Naive thymus-derived CD4-positive, alpha-beta T cell (primary cell): Measurements from ENCODE around the gene PGLYRP1. TPM values are rescaled to one million over a fixed set of nuclear protein-coding genes. Genes with fewer than 3 reads are reported as not detected.

Source experiments
- ATAC-seq: fragments of 150-1000 bp; cut with Tn5 transposase; 2 replicates; pipeline ENCODE4 v1.10.0; 2021; ENCODE audit warnings: mild to moderate bottlenecking, moderate library complexity
- CTCF ChIA-PET: fragments of 350-600 bp; sonication (Branson Sonifier 250); formaldehyde crosslinking; loops from one replicate; lab custom pipeline; 2021; ENCODE audit warnings: antibody characterized with exemption; lab: Charles Lee
- POLR2A ChIA-PET: fragments of 350-600 bp; sonication (Branson Sonifier 250); formaldehyde crosslinking; loops from one replicate; lab custom pipeline; 2021; ENCODE audit warnings: antibody characterized with exemption, inconsistent platforms; lab: Charles Lee
- DNase-seq, 9 donors: peaks; one replicate each; pipeline versions ENCODE4 v3.0.0 to v3.0.0-alpha.2; 2020 to 2022; ENCODE audit warnings: mixed read lengths in 1 of 9
- H3K27ac ChIP-seq: one replicate; pipeline ENCODE4 v1.7.0; 2013; ENCODE audit warnings: mild to moderate bottlenecking, low read depth, low read length, moderate library complexity
- H3K27me3 ChIP-seq, 2 donors: one replicate each; pipeline ENCODE4 v1.7.0; 2013; ENCODE audit warnings: low read length in 2 of 2, mild to moderate bottlenecking in 2 of 2, moderate library complexity in 2 of 2; ENCODE audit not compliant: control insufficient read depth in 2 of 2, insufficient read depth in 2 of 2
- H3K36me3 ChIP-seq, 3 experiments: 1 replicate in 2 of 3; 2 replicates in 1 of 3; pipeline ENCODE4 v1.7.0; 2013; ENCODE audit warnings: low read length in 3 of 3, mild to moderate bottlenecking in 3 of 3, moderate library complexity in 1 of 3; ENCODE audit not compliant: insufficient read depth in 3 of 3, control insufficient read depth in 2 of 3
- H3K4me1 ChIP-seq, 2 donors: one replicate each; pipeline ENCODE4 v1.7.0; 2013; ENCODE audit warnings: low read length in 2 of 2, mild to moderate bottlenecking in 2 of 2, moderate library complexity in 1 of 2; ENCODE audit not compliant: control insufficient read depth in 2 of 2, insufficient read depth in 2 of 2
- H3K4me3 ChIP-seq: 2 replicates; pipeline ENCODE4 v1.7.0; 2013; ENCODE audit warnings: mild to moderate bottlenecking, low read length
- H3K9me3 ChIP-seq, 3 experiments: 1 replicate in 2 of 3; 2 replicates in 1 of 3; pipeline ENCODE4 v1.7.0; 2013; ENCODE audit warnings: low read length in 3 of 3; ENCODE audit not compliant: control insufficient read depth in 2 of 3
- H3K27ac Mint-ChIP-seq, 9 donors: one replicate each; pipeline ENCODE4 v1.8.0; 2020 to 2022; ENCODE audit warnings: mixed read lengths in 9 of 9, mild to moderate bottlenecking in 8 of 9, moderate library complexity in 5 of 9, inconsistent platforms in 2 of 9
- H3K27me3 Mint-ChIP-seq, 5 donors: one replicate each; pipeline ENCODE4 v1.8.0; 2021 to 2022; ENCODE audit warnings: mixed read lengths in 5 of 5, mild to moderate bottlenecking in 1 of 5
- H3K36me3 Mint-ChIP-seq, 5 donors: one replicate each; pipeline ENCODE4 v1.8.0; 2020 to 2022; ENCODE audit warnings: mixed read lengths in 5 of 5, mild to moderate bottlenecking in 3 of 5, inconsistent platforms in 1 of 5
- H3K4me1 Mint-ChIP-seq, 7 donors: one replicate each; pipeline ENCODE4 v1.8.0; 2020 to 2022; ENCODE audit warnings: mixed read lengths in 7 of 7, mild to moderate bottlenecking in 3 of 7, inconsistent platforms in 1 of 7
- H3K4me3 Mint-ChIP-seq, 10 donors: one replicate each; pipeline ENCODE4 v1.8.0; 2020 to 2022; ENCODE audit warnings: mild to moderate bottlenecking in 10 of 10, mixed read lengths in 10 of 10, moderate library complexity in 6 of 10, inconsistent platforms in 2 of 10
- H3K9me3 Mint-ChIP-seq, 11 donors: one replicate each; pipeline ENCODE4 v1.8.0; 2020 to 2022; ENCODE audit warnings: mixed read lengths in 11 of 11, mild to moderate bottlenecking in 4 of 11, inconsistent platforms in 1 of 11, moderate library complexity in 1 of 11
- intact Hi-C, 2 donors: fragments of 100-400 bp; cut with micrococcal nuclease; formaldehyde crosslinking; loops; one replicate each; pipeline ENCODE4 v1.15.1; 2023
- polyA plus RNA-seq, 2 donors: library from polyadenylated mRNA; unstranded; fragments of 300-500 nt; fragmentation: Illumina TruSeq; gene quantifications; one replicate each; pipeline ENCODE4 v1.2.3, GENCODE V29; 2021
- total RNA-seq, 6 experiments: library from RNA in 5 of 6; stranded (reverse) in 5 of 6; gene quantifications; 1 replicate in 5 of 6; 2 replicates in 1 of 6; pipeline ENCODE4 v1.2.3 and lab custom pipeline; 2021 to 2026

PGLYRP1 gene
- total and polyA plus RNA-seq, 7 experiments from 2014 or later: not detected

DNA sequence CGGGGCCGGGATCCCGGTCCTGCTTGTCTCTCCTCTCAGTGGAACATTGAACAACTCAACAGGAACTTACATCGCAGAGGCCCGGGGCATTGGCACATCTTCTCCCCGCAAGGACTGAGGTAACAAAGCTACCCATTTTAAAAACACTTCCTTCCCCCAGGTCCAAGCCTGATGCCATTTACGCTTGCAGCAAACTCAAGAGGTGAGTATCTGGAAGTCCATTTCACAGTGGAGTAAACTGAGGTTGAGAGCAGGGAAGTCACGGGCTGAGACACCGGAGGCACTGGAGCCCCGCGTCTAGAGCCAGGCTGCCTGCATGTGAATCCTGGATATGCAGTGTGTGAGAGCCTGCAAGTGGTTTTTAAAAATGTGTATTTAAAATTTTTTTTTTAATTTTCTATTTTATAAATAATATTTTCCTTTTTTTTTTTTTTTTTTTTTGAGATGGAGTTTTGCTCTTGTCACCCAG lies 492 bp upstream of the PGLYRP1 start:
- DNase-seq (no peak), ATAC-seq (no peak)
- Mint-ChIP-seq H3K27ac (no peak overlapping the region), H3K4me1 (peaks cover 12 to 21% (median 18%) of the 10 kb centered on the region in 7 donors), H3K27me3 (peaks cover 11 to 31% (median 25%) of the 10 kb centered on the region in 5 donors), H3K36me3 (peaks cover 0 to 5% (median 0%) of the 10 kb centered on the region in 5 donors), H3K9me3 (peaks cover 0 to 10% (median 3%) of the 10 kb centered on the region in 11 donors), H3K4me3 (no peak overlapping the region)
- peaks cover 0 to 8% of the 10 kb centered on the region in 2 donors for H3K4me1 ChIP-seq
- H3K9me3 ChIP-seq: no peaks in the 10 kb centered on the region
- intact Hi-C loops: no loop called here
- no peaks in the 10 kb centered on the region for H3K27me3 ChIP-seq
- POLR2A ChIA-PET: no interaction called here
- no peak overlapping the region for H3K4me3 ChIP-seq
- CTCF ChIA-PET: interaction anchor here (0.7 kb wide), 1 partner anchor 222 kb away, joined by 3 read pairs; no protein-coding TSS in a partner anchor
- H3K27ac ChIP-seq: no peak overlapping the region
- no peaks in the 10 kb centered on the region for H3K36me3 ChIP-seq

DNA sequence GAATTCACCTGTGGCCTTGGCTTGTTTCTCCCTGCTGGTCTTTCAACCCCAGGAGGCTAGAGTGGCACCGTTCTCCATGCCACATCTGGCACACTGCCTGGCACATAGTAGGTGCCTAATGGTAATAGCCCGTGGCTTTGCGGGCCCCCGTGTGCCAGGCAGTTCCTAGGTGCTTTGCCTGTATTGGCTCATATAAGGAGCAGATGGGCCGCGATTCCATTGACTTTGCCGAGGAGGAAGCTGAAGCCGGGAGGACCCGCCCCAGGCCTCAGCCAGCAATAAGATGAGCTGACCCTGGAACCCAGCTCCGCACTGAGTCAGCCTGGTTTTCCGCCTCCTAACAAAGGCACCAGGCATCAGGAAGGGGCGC lies 807 bp downstream of the PGLYRP1 start:
- Mint-ChIP-seq H3K27me3 (peaks cover 11 to 31% (median 25%) of the 10 kb centered on the region in 5 donors), H3K27ac (no peak overlapping the region), H3K36me3 (peaks cover 0 to 5% (median 0%) of the 10 kb centered on the region in 5 donors), H3K9me3 (peaks cover 0 to 10% (median 3%) of the 10 kb centered on the region in 11 donors), H3K4me3 (no peak overlapping the region), H3K4me1 (peaks cover 12 to 21% (median 17%) of the 10 kb centered on the region in 7 donors)
- Histone ChIP-seq H3K36me3 (no peaks in the 10 kb centered on the region), H3K27me3 (no peaks in the 10 kb centered on the region), H3K9me3 (no peaks in the 10 kb centered on the region), H3K4me1 (peaks cover 0 to 8% of the 10 kb centered on the region in 2 donors), H3K27ac (no peak overlapping the region), H3K4me3 (no peak overlapping the region)
- POLR2A ChIA-PET: interaction anchor here (1.1 kb wide), 1 partner anchor 27 kb away, joined by 3 read pairs; the partner anchor contains the start of gene CCDC61
- CTCF ChIA-PET: no interaction called here
- ATAC-seq: no peak
- DNase-seq: no peak
- intact Hi-C loops: no loop called here

DNA sequence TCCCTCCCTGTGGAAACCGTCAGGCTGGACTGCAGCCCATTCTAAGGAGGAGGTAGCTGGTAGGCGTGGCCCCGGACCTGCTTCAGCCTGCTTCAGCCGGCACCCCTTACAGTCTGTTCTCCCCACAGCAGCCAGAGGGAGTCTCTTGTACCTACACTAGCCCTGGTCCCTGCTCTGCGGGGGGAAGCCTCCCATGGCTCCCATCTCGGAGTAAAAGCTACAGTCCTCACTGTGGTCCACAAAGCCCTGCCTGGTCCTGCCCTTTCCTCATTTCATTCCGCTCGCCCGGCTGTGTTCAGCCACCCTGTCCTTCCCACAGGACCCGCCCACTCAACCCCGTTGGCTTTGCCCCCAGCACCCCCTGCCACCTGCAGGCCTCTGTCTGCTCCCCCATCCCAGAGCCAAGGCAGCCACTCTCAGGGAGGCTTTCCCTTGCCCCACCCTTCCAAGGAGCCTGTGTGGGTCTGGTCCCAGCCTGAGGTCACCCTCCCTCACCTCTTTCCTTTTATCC lies 1.3 kb downstream of the PGLYRP1 start:
- CTCF ChIA-PET: interaction anchor here (1.3 kb wide), 1 partner anchor 10 kb away, joined by 3 read pairs; no protein-coding TSS in a partner anchor
- Mint-ChIP-seq H3K9me3 (peaks cover 0 to 9% (median 3%) of the 10 kb centered on the region in 11 donors), H3K4me1 (peaks cover 12 to 21% (median 17%) of the 10 kb centered on the region in 7 donors), H3K4me3 (no peak overlapping the region), H3K36me3 (peaks cover 0 to 3% (median 0%) of the 10 kb centered on the region in 5 donors), H3K27ac (no peak overlapping the region), H3K27me3 (peaks cover 11 to 27% (median 22%) of the 10 kb centered on the region in 5 donors)
- POLR2A ChIA-PET: interaction anchor here (1.1 kb wide), 1 partner anchor 27 kb away, joined by 3 read pairs; the partner anchor contains the start of gene CCDC61
- DNase-seq: no peak
- intact Hi-C loops: no loop called here
- no peaks in the 10 kb centered on the region for H3K36me3 ChIP-seq
- H3K4me3 ChIP-seq: no peak overlapping the region
- no peaks in the 10 kb centered on the region for H3K9me3 ChIP-seq
- no peak for ATAC-seq
- H3K27me3 ChIP-seq: no peaks in the 10 kb centered on the region
- H3K27ac ChIP-seq: no peak overlapping the region
- peaks cover 0 to 11% of the 10 kb centered on the region in 2 donors for H3K4me1 ChIP-seq

DNA sequence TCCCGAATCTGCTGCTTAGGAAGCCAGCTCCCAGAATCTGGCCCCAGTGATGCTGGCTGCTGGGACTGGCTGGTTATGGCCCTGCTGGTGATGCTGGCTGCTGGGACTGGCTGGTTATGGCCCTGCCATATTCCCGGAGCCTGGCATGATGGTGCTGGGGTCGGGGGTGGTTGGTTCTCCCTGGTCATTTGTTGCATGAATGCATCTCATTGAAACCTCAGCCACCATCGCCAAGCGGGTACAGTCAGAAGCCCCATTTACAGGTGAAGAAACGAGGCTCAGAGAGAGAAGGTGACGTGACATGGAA lies 2.1 kb downstream of the PGLYRP1 start:
- Mint-ChIP-seq H3K9me3 (peaks cover 0 to 2% (median 0%) of the 10 kb centered on the region in 11 donors), H3K27me3 (peaks cover 13 to 24% (median 15%) of the 10 kb centered on the region in 5 donors), H3K4me3 (no peak overlapping the region), H3K27ac (no peak overlapping the region), H3K36me3 (peaks cover 0 to 2% (median 0%) of the 10 kb centered on the region in 5 donors), H3K4me1 (peaks cover 9 to 18% (median 14%) of the 10 kb centered on the region in 7 donors)
- ATAC-seq (no peak), DNase-seq (no peak)
- Histone ChIP-seq H3K9me3 (no peaks in the 10 kb centered on the region), H3K27ac (no peak overlapping the region), H3K36me3 (no peaks in the 10 kb centered on the region), H3K27me3 (no peaks in the 10 kb centered on the region), H3K4me3 (no peak overlapping the region), H3K4me1 (peaks cover 0 to 4% of the 10 kb centered on the region in 2 donors)
- POLR2A ChIA-PET: interaction anchor here (0.7 kb wide), 1 partner anchor 903 kb away, joined by 4 read pairs; no protein-coding TSS in a partner anchor
- intact Hi-C loops: no loop called here
- CTCF ChIA-PET: interaction anchor here (1.1 to 1.3 kb wide), 2 partner anchors 10 to 11 kb away, joined by 3 to 4 read pairs; no protein-coding TSS in a partner anchor

DNA sequence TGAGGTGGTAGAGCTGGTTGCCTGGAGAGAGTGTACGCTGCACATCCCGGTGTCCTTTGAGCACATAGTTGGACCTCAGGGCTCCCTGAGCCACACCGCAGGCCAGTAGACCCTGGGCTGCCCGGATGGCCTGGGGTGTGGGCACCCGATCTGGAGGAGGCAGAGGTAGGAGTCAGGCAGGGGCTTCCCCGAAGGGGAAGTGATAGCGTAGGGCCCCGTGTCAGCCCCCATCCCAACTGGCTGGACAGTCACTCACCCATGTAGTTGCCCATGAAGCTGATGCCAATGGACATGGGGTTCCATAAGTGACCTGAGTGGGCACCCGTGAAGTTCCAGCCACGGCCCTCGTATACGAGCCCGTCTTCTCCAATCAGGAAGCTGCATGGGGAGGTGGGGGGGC lies 3.6 kb downstream of the PGLYRP1 start:
- no peak overlapping the region for H3K4me3 ChIP-seq
- peaks cover 0 to 7% of the 10 kb centered on the region in 2 donors for H3K4me1 ChIP-seq
- intact Hi-C loops: loop anchor here (5.0 kb wide), 2 partner anchors 92 to 117 kb away; partner anchors contain the start of gene MYPOP (in 2 of the 2)
- Mint-ChIP-seq H3K27me3 (peaks cover 11 to 34% (median 16%) of the 10 kb centered on the region in 5 donors), H3K36me3 (peaks cover 0 to 7% (median 0%) of the 10 kb centered on the region in 5 donors), H3K27ac (no peak overlapping the region), H3K4me1 (peaks cover 11 to 22% (median 20%) of the 10 kb centered on the region in 7 donors), H3K4me3 (no peak overlapping the region), H3K9me3 (no peaks in the 10 kb centered on the region)
- CTCF ChIA-PET: interaction anchor here (0.8 to 1.2 kb wide), 2 partner anchors 9 to 129 kb away, joined by 3 read pairs; no protein-coding TSS in a partner anchor
- ATAC-seq (no peak), DNase-seq (no peak)
- peaks cover 0 to 5% of the 10 kb centered on the region in 2 donors for H3K27me3 ChIP-seq
- no peaks in the 10 kb centered on the region for H3K9me3 ChIP-seq
- no peak overlapping the region for H3K27ac ChIP-seq
- POLR2A ChIA-PET: no interaction called here
- H3K36me3 ChIP-seq: no peaks in the 10 kb centered on the region

DNA sequence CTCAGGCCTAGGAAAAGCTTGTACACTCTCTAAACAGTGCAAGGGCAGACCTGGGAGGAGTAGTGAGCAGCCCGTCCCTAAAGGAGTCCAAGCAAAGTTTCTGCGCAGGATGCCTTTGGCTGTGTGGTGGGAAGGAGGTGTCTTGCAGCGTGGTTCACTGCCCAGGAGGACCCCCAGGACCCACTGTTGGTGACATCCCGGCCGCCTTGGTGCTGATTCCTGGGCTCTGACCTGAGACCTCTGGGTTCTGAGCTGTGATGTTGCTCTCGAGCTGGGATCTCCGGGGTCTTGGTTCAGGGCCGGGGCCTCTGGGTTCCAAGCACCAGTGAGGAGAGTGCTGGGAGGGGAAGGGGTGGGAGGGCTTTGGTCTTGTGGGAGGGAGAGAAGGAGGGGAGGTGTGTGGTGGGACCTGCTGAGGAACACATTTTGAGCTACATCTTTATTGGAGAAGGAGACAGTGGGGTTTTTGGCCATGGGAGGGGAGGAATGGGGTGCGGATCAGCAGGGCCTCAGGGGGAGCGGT lies 4.1 kb downstream of the PGLYRP1 start:
- Mint-ChIP-seq H3K27ac (no peak overlapping the region), H3K4me1 (peaks cover 11 to 23% (median 20%) of the 10 kb centered on the region in 7 donors), H3K9me3 (no peaks in the 10 kb centered on the region), H3K36me3 (peaks cover 0 to 7% (median 0%) of the 10 kb centered on the region in 5 donors), H3K27me3 (peaks cover 6 to 30% (median 13%) of the 10 kb centered on the region in 5 donors), H3K4me3 (peak overlapping the region in 1 of 10 donors; percentile 56)
- CTCF ChIA-PET: interaction anchor here (1.0 to 1.2 kb wide), 2 partner anchors 13 to 128 kb away, joined by 3 to 4 read pairs; no protein-coding TSS in a partner anchor
- intact Hi-C loops: loop anchor here (5.0 kb wide), 2 partner anchors 91 to 116 kb away; partner anchors contain the start of gene MYPOP (in 2 of the 2)
- no peak overlapping the region for H3K27ac ChIP-seq
- no peak overlapping the region for H3K4me3 ChIP-seq
- H3K4me1 ChIP-seq: peaks cover 0 to 7% of the 10 kb centered on the region in 2 donors
- POLR2A ChIA-PET: no interaction called here
- peaks cover 0 to 6% of the 10 kb centered on the region in 2 donors for H3K27me3 ChIP-seq
- H3K36me3 ChIP-seq: no peaks in the 10 kb centered on the region
- ATAC-seq (no peak), DNase-seq (no peak)
- H3K9me3 ChIP-seq: no peaks in the 10 kb centered on the region
